Ovary (tissue), 9 donors: Measurements from ENCODE around the gene ARFGEF3. TPM values are rescaled to one million over a fixed set of nuclear protein-coding genes. Genes with fewer than 3 reads are reported as not detected.

Experiments
- DNase-seq, 5 donors: peaks; one replicate each; pipeline ENCODE4 v3.0.0-alpha.2; 2019 to 2020
- H3K27ac ChIP-seq, 2 donors: fragments of 200-600 bp; one replicate each; pipeline versions ENCODE4 v1.5.1 to v1.8.0; 2019 to 2022
- H3K27me3 ChIP-seq: fragments of 200-600 bp; one replicate; pipeline ENCODE4 v1.8.0; 2022
- H3K36me3 ChIP-seq: fragments of 200-600 bp; sonication (generic); one replicate; pipeline ENCODE4 v1.5.1; 2019
- H3K4me1 ChIP-seq: one replicate; pipeline ENCODE4 v1.8.1; 2013; ENCODE audit warnings: mild to moderate bottlenecking, moderate library complexity; ENCODE audit not compliant: insufficient read depth
- H3K4me3 ChIP-seq: fragments of 200-600 bp; sonication (generic); one replicate; pipeline ENCODE4 v1.5.1; 2017
- H3K9me3 ChIP-seq, 2 donors: fragments of 200-600 bp in 1 of 2; sonication (generic) in 1 of 2; one replicate each; pipeline versions ENCODE4 v1.5.1 to v1.8.1; 2013 to 2019; ENCODE audit warnings: mild to moderate bottlenecking in 1 of 2, moderate library complexity in 1 of 2
- CTCF ChIP-seq, 3 donors: fragments of 450-650 bp in 2 of 3; fragments of 200-600 bp in 1 of 3; IDR thresholded peaks; one replicate each; pipeline versions ENCODE4 v1.5.1 to v1.8.0; 2016 to 2022; ENCODE audit warnings: antibody characterized with exemption in 3 of 3, mild to moderate bottlenecking in 1 of 3
- EP300 ChIP-seq: sonication (generic); formaldehyde crosslinking; IDR thresholded peaks from one replicate; pipeline ENCODE4 v1.6.1; 2017; ENCODE audit warnings: antibody characterized with exemption
- POLR2A ChIP-seq: fragments of 450-650 bp; IDR thresholded peaks from one replicate; pipeline ENCODE4 v1.6.1; 2017; ENCODE audit warnings: antibody characterized with exemption, mild to moderate bottlenecking, moderate library complexity
- WGBS, 3 donors: extraction: QIAGEN DNeasy Blood & Tissue Kit in 1 of 3; methylation state at CpG; one replicate each; pipeline versions ENCODE4 v1.1.5 to v1.1.7; 2013 to 2017; 5-methylcytosine and 5-hydroxymethylcytosine counted together
- intact Hi-C, 4 donors: fragments of 100-400 bp; cut with DNase I; formaldehyde crosslinking; loops; one replicate each; pipeline versions ENCODE4 v1.11.0 to v1.15.1; 2022 to 2023
- polyA plus RNA-seq, 2 donors: library from polyadenylated mRNA; stranded (reverse); fragments of 200-250 nt in 1 of 2; fragments of 350-450 nt in 1 of 2; fragmentation: Illumina TruSeq in 1 of 2; extraction: RNeasy Lipid Tissue Mini Kit (QIAGEN cat#74804) in 1 of 2; gene quantifications; one replicate each; pipeline ENCODE4 v1.2.3, GENCODE V29; 2013 to 2014
- total RNA-seq, 7 donors: library from RNA; depleted of rRNA in 2 of 7; stranded (reverse); fragments of >200 nt in 2 of 7; fragmentation: NEBNext Ultra II Directional in 3 of 7; extraction: Animal tissue kit (Norgen Biotek cat#: 25700) in 3 of 7; gene quantifications; one replicate each; pipeline versions ENCODE4 v1.1.0 to v1.2.4, GENCODE V29; 2016 to 2023
- donor health status: DM: no; HTN: no; CAD: no; lungs with moderate emphysema.
- donor health status: DM: no; HTN: no; CAD: no.
- donor health status: Bipolar disorder and iron deficiency.
- donor health status: DM: yes; HTN: yes; CAD: no.
- donor health status: DM: no; HTN: no; CAD: no.
- donor health status: DM: yes; HTN: yes; CAD: no.

The ARFGEF3 gene
- total and polyA plus RNA-seq, 9 donors = 0.15 to 6.1 (median 0.72) TPM

- Histone ChIP-seq H3K36me3 (no peaks in the 10 kb centered on the region), H3K9me3 (no peaks in the 10 kb centered on the region), H3K4me1 (no peaks in the 10 kb centered on the region), H3K4me3 (no peak overlapping the region), H3K27me3 (no peaks in the 10 kb centered on the region), H3K27ac (no peak overlapping the region)
- TF ChIP-seq POLR2A (no peak), EP300 (no peak), CTCF (IDR thresholded peaks at IDR 0.05) (no peak)
- WGBS, 3 donors = 50 to 92% (median 85%) methylated on average over 2 of the region's 2 CpGs
- no peak for DNase-seq
- intact Hi-C loops = no loop called here
These were observed 149.1 kb downstream of the ARFGEF3 start for GRCh38 chr6:138310821-138311220.

GRCh38 chr6:138311268-138311667 lies 149.5 kb downstream of the ARFGEF3 start:
- H3K36me3 ChIP-seq = no peaks in the 10 kb centered on the region
- TF ChIP-seq EP300 (no peak), CTCF (IDR thresholded peaks at IDR 0.05) (no peak), POLR2A (no peak)
- H3K4me1 ChIP-seq = no peaks in the 10 kb centered on the region
- no peak for DNase-seq
- no peaks in the 10 kb centered on the region for H3K27me3 ChIP-seq
- no peaks in the 10 kb centered on the region for H3K9me3 ChIP-seq
- no peak overlapping the region for H3K27ac ChIP-seq
- H3K4me3 ChIP-seq = no peak overlapping the region
- intact Hi-C loops = no loop called here
- WGBS, 3 donors = 83 to 87% (median 87%) methylated on average over 13 of the region's 13 CpGs

GRCh38 chr6:138318741-138319375 lies 157.1 kb downstream of the ARFGEF3 start:
- TF ChIP-seq EP300 (no peak), POLR2A (no peak), CTCF (IDR thresholded peaks at IDR 0.05) (no peak)
- Histone ChIP-seq H3K4me3 (no peak overlapping the region), H3K27ac (no peak overlapping the region), H3K4me1 (no peaks in the 10 kb centered on the region), H3K36me3 (no peaks in the 10 kb centered on the region), H3K27me3 (no peaks in the 10 kb centered on the region), H3K9me3 (no peaks in the 10 kb centered on the region)
- intact Hi-C loops = no loop called here
- WGBS, 3 donors = 88% methylated on average over 7 of the region's 7 CpGs
- no peak for DNase-seq

- H3K27ac ChIP-seq = no peak overlapping the region
- H3K4me1 ChIP-seq = no peaks in the 10 kb centered on the region
- H3K36me3 ChIP-seq = no peaks in the 10 kb centered on the region
- 94 to 99% (median 97%) methylated on average over 4 of the region's 4 CpGs for WGBS, 3 donors
- no peak for DNase-seq
- TF ChIP-seq POLR2A (no peak), CTCF (IDR thresholded peaks at IDR 0.05) (no peak), EP300 (no peak)
- H3K27me3 ChIP-seq = no peaks in the 10 kb centered on the region
- intact Hi-C loops = no loop called here
- H3K9me3 ChIP-seq = no peaks in the 10 kb centered on the region
- H3K4me3 ChIP-seq = no peak overlapping the region
These were observed 160.2 kb downstream of the ARFGEF3 start for GRCh38 chr6:138321934-138322333.
